SK-N-SH treated with all-trans-retinoic acid at 6 μM for 48 hours (cell line): ENCODE results near the gene CTRB1.

ENCODE experiments used
- ATAC-seq: fragments of 200-7000 bp; cut with Tn5 transposase; 3 replicates; pipeline ENCODE4 v1.9.1; 2020; ENCODE audit warnings: mild to moderate bottlenecking, moderate library complexity
- ARNTL ChIP-seq: fragments of 450-650 bp; formaldehyde crosslinking; IDR thresholded peaks from 2 replicates; pipeline ENCODE4 v1.5.0; 2020; ENCODE audit warnings: low read depth, mild to moderate bottlenecking, moderate library complexity, borderline replicate concordance
- BACH2 ChIP-seq: fragments of 250-450 bp; sonication (Bioruptor Pico); IDR thresholded peaks from 2 replicates; pipeline ENCODE4 v1.9.0; 2021; ENCODE audit warnings: mild to moderate bottlenecking, borderline replicate concordance
- CREB5 ChIP-seq: fragments of 250-450 bp; sonication (Bioruptor Pico); IDR thresholded peaks from 2 replicates; pipeline ENCODE4 v1.5.1; 2020; ENCODE audit warnings: low read depth, mild to moderate bottlenecking, moderate library complexity
- CSDC2 ChIP-seq: fragments of 250-450 bp; sonication (Bioruptor Pico); IDR thresholded peaks from 2 replicates; pipeline ENCODE4 v1.5.0; 2020; ENCODE audit warnings: mild to moderate bottlenecking, moderate library complexity
- CSRNP3 ChIP-seq: fragments of 250-450 bp; sonication (Bioruptor Pico); IDR thresholded peaks from 2 replicates; pipeline ENCODE4 v1.5.1; 2021; ENCODE audit warnings: mild to moderate bottlenecking, moderate library complexity
- ESRRG ChIP-seq: fragments of 250-450 bp; sonication (Bioruptor Pico); IDR thresholded peaks from 2 replicates; pipeline ENCODE4 v1.6.1; 2021; ENCODE audit warnings: mild to moderate bottlenecking
- GLIS3 ChIP-seq: fragments of 250-450 bp; sonication (Bioruptor Pico); IDR thresholded peaks from 2 replicates; pipeline ENCODE4 v1.5.0; 2020; ENCODE audit warnings: mild to moderate bottlenecking, moderate library complexity
- ISL1 ChIP-seq: fragments of 250-450 bp; sonication (Bioruptor Pico); IDR thresholded peaks from 2 replicates; pipeline ENCODE4 v2.1.2; 2022; ENCODE audit warnings: mild to moderate bottlenecking, moderate library complexity
- PATZ1 ChIP-seq: fragments of 250-450 bp; sonication (Bioruptor Pico); IDR thresholded peaks from 2 replicates; pipeline ENCODE4 v1.8.0; 2020; ENCODE audit warnings: mild to moderate bottlenecking, moderate library complexity, borderline replicate concordance
- POU6F1 ChIP-seq: fragments of 250-450 bp; sonication (Bioruptor Pico); IDR thresholded peaks from 2 replicates; pipeline ENCODE4 v1.8.0; 2021; ENCODE audit warnings: low read depth, mild to moderate bottlenecking, moderate library complexity, borderline replicate concordance
- PPARA ChIP-seq: fragments of 250-450 bp; sonication (Bioruptor Pico); IDR thresholded peaks from 2 replicates; pipeline ENCODE4 v1.5.0; 2020; ENCODE audit warnings: mild to moderate bottlenecking, borderline replicate concordance
- RARB ChIP-seq: fragments of 250-450 bp; sonication (Bioruptor Pico); IDR thresholded peaks from 2 replicates; pipeline ENCODE4 v1.8.0; 2021; ENCODE audit warnings: mild to moderate bottlenecking, moderate library complexity
- SNAI2 ChIP-seq: fragments of 250-450 bp; sonication (Bioruptor Pico); IDR thresholded peaks from 2 replicates; pipeline ENCODE4 v1.5.0; 2020; ENCODE audit warnings: mild to moderate bottlenecking, moderate library complexity
- TCF4 ChIP-seq: fragments of 250-450 bp; sonication (Bioruptor Pico); IDR thresholded peaks from 2 replicates; pipeline ENCODE4 v1.8.0; 2021; ENCODE audit warnings: mild to moderate bottlenecking, moderate library complexity, borderline replicate concordance
- TOX ChIP-seq: fragments of 250-450 bp; sonication (Bioruptor Pico); IDR thresholded peaks from 2 replicates; pipeline ENCODE4 v1.8.0; 2021; ENCODE audit warnings: mild to moderate bottlenecking, moderate library complexity, borderline replicate concordance
- TSHZ2 ChIP-seq: fragments of 250-450 bp; sonication (Bioruptor Pico); IDR thresholded peaks from 2 replicates; pipeline ENCODE4 v1.5.0; 2020; ENCODE audit warnings: mild to moderate bottlenecking, moderate library complexity
- ZC3H10 ChIP-seq: fragments of 250-450 bp; sonication (Bioruptor Pico); IDR thresholded peaks from 2 replicates; pipeline ENCODE4 v1.5.1; 2021; ENCODE audit warnings: mild to moderate bottlenecking, moderate library complexity
- ZFP3 ChIP-seq: fragments of 250-450 bp; sonication (Bioruptor Pico); IDR thresholded peaks from 2 replicates; pipeline ENCODE4 v1.5.0; 2020; ENCODE audit warnings: mild to moderate bottlenecking, moderate library complexity
- ZFP30 ChIP-seq: fragments of 450-650 bp; formaldehyde crosslinking; IDR thresholded peaks from 2 replicates; pipeline ENCODE4 v1.5.0; 2022; ENCODE audit warnings: mild to moderate bottlenecking, moderate library complexity
- ZNF565 ChIP-seq: fragments of 450-650 bp; formaldehyde crosslinking; conservative IDR thresholded peaks from 2 replicates; pipeline ENCODE4 v1.5.0; 2020; ENCODE audit warnings: low read depth, mild to moderate bottlenecking, moderate library complexity
- ZNF70 ChIP-seq: fragments of 450-650 bp; formaldehyde crosslinking; IDR thresholded peaks from 2 replicates; pipeline ENCODE4 v1.5.0; 2020; ENCODE audit warnings: mild to moderate bottlenecking, moderate library complexity
- ZNF8 ChIP-seq: fragments of 450-650 bp; formaldehyde crosslinking; IDR thresholded peaks from 2 replicates; pipeline ENCODE4 v1.5.0; 2020; ENCODE audit warnings: mild to moderate bottlenecking, moderate library complexity

CTRB1 gene

GRCh38 chr16:75198135-75198600 lies 20.6 kb upstream of the CTRB1 start:
- peak; percentile 23; the same call in 2 of the 3 replicates for ATAC-seq
- no peak for TF ChIP-seq ZC3H10 (CRISPR knock-in tag)
- no peak for TF ChIP-seq TOX (CRISPR knock-in tag)
- TF ChIP-seq CREB5 (CRISPR knock-in tag) = no peak
- TF ChIP-seq ZNF70 (CRISPR knock-in tag) = no peak
- no peak for TF ChIP-seq ISL1 (CRISPR knock-in tag)

- TF ChIP-seq RARB (CRISPR knock-in tag) = no peak
- TF ChIP-seq PATZ1 (CRISPR knock-in tag) = no peak
- TF ChIP-seq POU6F1 (CRISPR knock-in tag) = no peak
- TF ChIP-seq TOX (CRISPR knock-in tag) = no peak
- TF ChIP-seq ZNF8 = no peak
- TF ChIP-seq CSRNP3 (CRISPR knock-in tag) = no peak
- TF ChIP-seq CSDC2 = no peak
- no peak for TF ChIP-seq BACH2
- TF ChIP-seq GLIS3 (CRISPR knock-in tag) = no peak
- TF ChIP-seq ESRRG (CRISPR knock-in tag) = no peak
- no peak for TF ChIP-seq TSHZ2 (CRISPR knock-in tag)
- TF ChIP-seq TCF4 (CRISPR knock-in tag) = no peak
- TF ChIP-seq PPARA (CRISPR knock-in tag) = no peak
- TF ChIP-seq ZNF565 (CRISPR knock-in tag) = no peak
- TF ChIP-seq ZFP30 (CRISPR knock-in tag) = no peak
- TF ChIP-seq ZC3H10 (CRISPR knock-in tag) = no peak
- TF ChIP-seq ARNTL (CRISPR knock-in tag) = no peak
- no peak for TF ChIP-seq ZFP3
- no peak for TF ChIP-seq ISL1 (CRISPR knock-in tag)
- TF ChIP-seq SNAI2 (CRISPR knock-in tag) = no peak
- no peak for ATAC-seq
Observed at GRCh38 chr16:75202069-75202590, 16.7 kb upstream of the CTRB1 start.

GRCh38 chr16:75203096-75203495 lies 15.7 kb upstream of the CTRB1 start:
- TF ChIP-seq ZC3H10 (CRISPR knock-in tag) = no peak
- no peak for ATAC-seq
